Amniotic stem cell (primary cell): ENCODE data around the gene STAB2.

Experiments
- DNase-seq: peaks from one replicate; lab custom pipeline; 2025; lab: John Stamatoyannopoulos, UW

Gene STAB2

GRCh38 chr12:103780992-103781391 lies 193.9 kb downstream of the STAB2 start:
- no peak for DNase-seq

- no peak for DNase-seq
Measured at GRCh38 chr12:103782399-103782798, 195.3 kb downstream of the STAB2 start.

DNA sequence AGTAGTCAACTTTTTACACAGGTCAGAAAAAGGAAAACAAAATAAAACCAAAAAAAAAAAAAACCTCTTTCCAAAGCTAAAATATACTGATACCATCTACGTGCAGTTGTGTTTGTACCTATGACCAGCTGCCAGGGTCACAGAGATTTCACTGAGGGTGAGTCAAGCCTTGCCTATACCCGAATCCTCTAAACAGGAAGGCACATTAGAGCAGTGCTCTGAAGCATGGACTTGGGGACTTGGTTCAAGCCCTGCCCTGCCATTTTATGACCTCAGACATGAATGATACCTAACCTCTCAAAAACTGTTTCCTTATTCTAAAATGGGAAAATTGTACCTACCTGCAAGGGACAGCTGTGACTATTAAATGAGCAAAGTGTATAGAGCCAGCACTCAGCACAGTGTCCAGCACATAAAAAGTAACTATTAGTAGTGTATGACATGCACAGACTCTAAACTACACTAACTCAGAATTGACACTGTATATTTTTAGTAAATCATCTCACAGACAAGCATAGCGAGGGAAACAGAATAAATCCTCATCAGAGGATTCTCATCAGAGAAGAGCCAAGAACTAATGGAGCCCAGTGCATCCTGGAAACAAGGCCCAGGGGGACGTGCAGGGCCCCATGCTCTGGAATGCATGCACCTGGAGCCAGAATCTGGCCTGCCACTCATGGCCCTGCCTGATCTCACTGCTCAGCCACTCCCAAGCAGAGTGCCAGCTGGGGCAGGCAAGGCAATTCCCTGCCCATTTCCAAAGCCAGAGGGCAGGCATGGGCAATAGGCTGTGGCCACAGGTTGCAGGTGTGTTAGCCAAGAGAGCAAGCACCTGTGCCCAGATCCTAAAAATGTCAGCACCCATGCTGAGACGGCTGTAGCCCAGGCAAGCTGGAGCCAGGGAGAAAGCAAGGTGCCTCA lies 196.9 kb downstream of the STAB2 start:
- DNase-seq: no peak

DNA sequence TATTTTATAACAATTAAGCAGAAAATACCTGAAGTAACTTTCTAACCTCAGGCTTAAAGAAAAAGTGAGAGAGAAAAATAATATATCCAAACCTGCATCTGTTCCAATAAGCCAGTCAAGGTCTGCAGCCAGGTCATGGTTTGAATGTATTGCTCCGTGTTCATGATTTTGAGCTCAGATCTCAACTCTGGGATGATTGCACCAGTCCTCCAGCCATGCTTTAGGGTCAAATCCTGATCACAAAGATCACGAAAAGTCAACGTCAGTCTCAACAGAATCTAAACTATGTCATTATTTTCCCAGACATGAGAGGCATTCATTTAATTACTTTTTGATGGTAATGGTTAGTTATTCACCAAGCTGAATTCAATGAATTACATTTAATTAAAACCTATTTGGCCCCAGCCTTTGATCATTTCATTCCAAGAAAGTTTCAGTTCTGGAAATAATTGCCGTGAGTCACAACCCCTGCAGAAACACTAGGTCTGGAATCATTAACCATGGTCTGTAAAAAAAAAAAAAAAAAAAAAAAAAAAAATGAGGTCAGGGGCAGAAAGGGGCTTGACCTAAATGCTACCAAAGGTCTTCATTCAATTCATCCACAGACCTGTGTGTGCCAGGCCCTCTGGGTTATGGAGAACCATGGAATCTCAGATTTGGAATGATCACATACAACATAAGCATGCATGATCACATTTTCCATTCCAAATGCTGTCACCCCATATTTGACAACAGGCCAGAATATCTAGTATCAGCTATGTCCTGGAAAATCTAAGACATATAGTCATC lies 198.4 kb downstream of the STAB2 start:
- no peak for DNase-seq

- no peak for DNase-seq
Measured at GRCh38 chr12:103786201-103786600, 199.1 kb downstream of the STAB2 start.

GRCh38 chr12:103791350-103791920 lies 204.4 kb downstream of the STAB2 start:
- no peak for DNase-seq

- DNase-seq: no peak
Measured at GRCh38 chr12:103793046-103793445, 206.0 kb downstream of the STAB2 start.

DNA sequence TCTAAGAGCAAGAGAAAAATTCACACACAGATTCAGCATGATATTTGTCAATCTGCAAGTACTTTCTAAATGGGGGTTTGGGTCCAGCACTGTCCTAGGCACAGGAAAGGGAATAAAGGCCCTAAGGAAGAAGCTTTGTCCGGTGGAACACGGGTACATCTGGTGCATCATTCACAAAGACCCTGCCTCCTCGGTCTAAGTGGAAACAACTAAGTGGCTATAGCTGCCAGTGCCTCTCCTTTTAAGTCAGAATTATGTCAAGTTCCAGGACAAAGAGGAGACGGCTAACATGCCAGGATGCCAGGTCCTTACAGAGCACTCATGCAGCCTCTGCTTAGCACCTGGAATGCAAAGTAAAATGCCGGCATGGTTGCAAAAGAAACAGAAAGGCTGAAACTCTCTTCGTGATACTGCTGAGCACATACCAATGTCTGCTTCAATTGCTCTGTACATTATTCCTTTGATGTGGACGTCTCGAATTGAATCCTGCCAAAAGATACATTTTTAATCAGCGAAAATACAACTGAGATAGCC lies 206.5 kb downstream of the STAB2 start:
- DNase-seq: no peak

- DNase-seq: no peak
Measured at GRCh38 chr12:103794309-103795213, 207.5 kb downstream of the STAB2 start.

DNA sequence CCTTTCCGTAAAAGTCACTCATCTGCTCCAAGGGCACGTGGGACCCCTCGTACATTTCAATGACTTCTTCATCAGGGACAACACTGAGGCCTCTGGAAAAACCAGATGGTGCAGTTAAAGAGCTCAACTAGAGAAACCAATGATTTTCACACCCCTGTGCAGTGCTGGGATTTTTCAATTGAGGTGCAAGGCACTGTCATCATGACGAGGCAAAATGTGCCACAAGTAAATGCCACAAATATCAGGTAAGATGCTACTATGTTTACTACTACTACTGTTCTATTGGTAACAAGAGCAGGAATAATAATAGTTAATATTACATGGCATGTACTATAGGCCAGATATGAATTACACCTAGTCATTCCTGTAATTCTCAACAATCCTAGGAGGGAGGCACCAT lies 211.5 kb downstream of the STAB2 start:
- DNase-seq: no peak

- no peak for DNase-seq
Measured at GRCh38 chr12:103799504-103799856, 212.4 kb downstream of the STAB2 start.

- DNase-seq: no peak
Measured at GRCh38 chr12:103799857-103800771, 213.0 kb downstream of the STAB2 start.

GRCh38 chr12:103801709-103802585 lies 214.9 kb downstream of the STAB2 start:
- DNase-seq: no peak

GRCh38 chr12:103802586-103802886 lies 215.5 kb downstream of the STAB2 start:
- DNase-seq: no peak

- no peak for DNase-seq
Measured at GRCh38 chr12:103803847-103804246, 216.8 kb downstream of the STAB2 start.

GRCh38 chr12:103805655-103806360 lies 218.7 kb downstream of the STAB2 start:
- no peak for DNase-seq

DNA sequence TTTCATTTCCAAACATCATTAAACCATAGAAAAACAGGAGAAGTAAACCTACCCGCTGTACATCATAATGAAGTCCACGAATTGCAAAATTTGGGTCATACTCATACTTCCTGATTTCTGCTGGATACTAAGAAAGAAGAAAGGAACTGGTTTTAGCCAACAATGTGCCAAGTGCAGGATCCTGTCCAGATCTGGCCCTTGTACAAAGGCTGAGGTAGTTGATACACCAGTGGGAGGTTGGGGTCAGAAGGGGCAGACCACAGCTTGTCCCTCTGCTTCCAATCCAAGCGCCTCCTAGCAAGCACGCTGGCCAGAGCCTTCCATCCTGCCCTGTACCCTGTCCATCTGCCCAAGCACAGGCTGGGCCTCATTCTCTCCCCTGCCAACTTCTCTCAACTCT lies 219.7 kb downstream of the STAB2 start:
- DNase-seq: no peak

GRCh38 chr12:103807561-103808238 lies 220.6 kb downstream of the STAB2 start:
- DNase-seq: no peak
